ENCODE results near the gene ADCY7. TPM values are rescaled to one million over a fixed set of nuclear protein-coding genes. Genes with fewer than 3 reads are reported as not detected.

ADCY7 gene
- total RNA-seq, 1 experiment from 2014 or later = 4.0 TPM

- 0 out of 2 replicates have a peak, but pooled peaks cover 3% of the 10 kb centered on the region for H3K4me1 ChIP-seq (ENCODE audit: insufficient read depth, low read length)
- no peak overlapping the region for H3K4ac ChIP-seq (ENCODE audit: low read depth, low read length)
- H3K79me2 ChIP-seq (ENCODE audit: insufficient read depth, low read length) = no peaks in the 10 kb centered on the region
- Mint-ChIP-seq H3K4me3 (no peak overlapping the region), H3K27ac (no peak overlapping the region), H3K9me3 (peaks cover 0 to 2% of the 10 kb centered on the region in 2 experiments; a peak in 2 of 5 replicates), H3K36me3 (ENCODE audit: insufficient read depth in 1 of 3, low read depth in 3 of 3) (peaks cover 0 to 5% (median 0%) of the 10 kb centered on the region in 3 experiments; a peak in 3 of 7 replicates), H3K27me3 (ENCODE audit: low read depth) (no peaks in the 10 kb centered on the region; the same call in 1 of the 2 replicates), H3K4me1 (peaks cover 11 to 17% of the 10 kb centered on the region in 2 experiments)
- H3K27ac ChIP-seq (ENCODE audit: insufficient read length, low read depth, low read length) = no peak overlapping the region
- H4K5ac ChIP-seq (ENCODE audit: insufficient read length, low read depth, low read length) = no peak overlapping the region
- H2AK5ac ChIP-seq (ENCODE audit: insufficient read length, low read length) = no peak overlapping the region
- no peak overlapping the region for H3K14ac ChIP-seq (ENCODE audit: insufficient read depth, low read length)
- no peaks in the 10 kb centered on the region for H3K27me3 ChIP-seq (ENCODE audit: insufficient read depth, low read length)
- no peak overlapping the region for H2BK120ac ChIP-seq (ENCODE audit: low read depth, low read length, poor library complexity, severe bottlenecking)
- H2BK12ac ChIP-seq (ENCODE audit: insufficient read length, low read depth, low read length) = no peak overlapping the region
- no peak overlapping the region for H4K91ac ChIP-seq (ENCODE audit: insufficient read length, low read depth, low read length)
- no peaks in the 10 kb centered on the region for H3K23me2 ChIP-seq (ENCODE audit: insufficient read length, low read depth, low read length, poor library complexity, severe bottlenecking)
- no peak overlapping the region for H3K23ac ChIP-seq (ENCODE audit: insufficient read length, low read depth, low read length)
- no peak overlapping the region for H3T11ph ChIP-seq (ENCODE audit: low read length)
- no peak for TF ChIP-seq CTCF (conservative IDR thresholded peaks at IDR 0.05)
- no peaks in the 10 kb centered on the region for H3K79me1 ChIP-seq (ENCODE audit: insufficient read depth, low read depth, low read length, poor library complexity, severe bottlenecking)
- H3K9me3 ChIP-seq (ENCODE audit: control insufficient read depth, low read depth, low read length) = no peaks in the 10 kb centered on the region
- no peak overlapping the region for H2BK15ac ChIP-seq (ENCODE audit: low read depth, low read length)
- no CpG with 5 or more reads among the region's 3 CpGs for WGBS (ENCODE audit: extremely low coverage, insufficient read length, low lambda C conversion rate)
- H3K9ac ChIP-seq (ENCODE audit: extremely low read depth, insufficient read length, low read length) = no peak overlapping the region
- no peak overlapping the region for H3K56ac ChIP-seq (ENCODE audit: insufficient read length, low read depth, low read length)
- no peak overlapping the region for H2BK5ac ChIP-seq (ENCODE audit: insufficient read length, low read length)
- no peak overlapping the region for H2BK20ac ChIP-seq (ENCODE audit: low read depth, low read length, poor library complexity, severe bottlenecking)
- no peak overlapping the region for H2AFZ ChIP-seq (ENCODE audit: low read length)
- H4K8ac ChIP-seq (replicated peaks; ENCODE audit: insufficient read length, low read depth, low read length) = no peak overlapping the region
- no peak for DNase-seq
- no peaks in the 10 kb centered on the region for H4K20me1 ChIP-seq (ENCODE audit: control insufficient read depth, insufficient read depth, insufficient read length)
- no peak overlapping the region for H3K18ac ChIP-seq (ENCODE audit: insufficient read length, low read depth, low read length)
- no peak overlapping the region for H3K4me2 ChIP-seq (ENCODE audit: insufficient read depth, insufficient read length, low read length)
Observed at GRCh38 chr16:50275098-50275415, 8.7 kb downstream of the ADCY7 start.

Data from H9 (cell line).